ENCODE results near the gene FA2H. TPM values are rescaled to one million over a fixed set of nuclear protein-coding genes. Genes with fewer than 3 reads are reported as not detected.
A peak's percentile ranks its signal among the peaks of the same experiment; 100 is the strongest.

Gene FA2H
- total and polyA plus RNA-seq, 2 of the 13 experiments (the other 11 are each of a cell fraction or from before 2014, with no cell fraction given), result 0.20 TPM; not detected in 1

GRCh38 chr16:74813109-74813641, 38.6 kb upstream of the FA2H start (continued):
- TF ChIP-seq IRX3 (CRISPR knock-in tag; IDR thresholded peaks at IDR 0.05; ENCODE audit: borderline replicate concordance, low read depth) (no peak), SETDB1 (CRISPR knock-in tag; IDR thresholded peaks at IDR 0.05; ENCODE audit: borderline replicate concordance) (no peak), FOXA1 (IDR thresholded peaks at IDR 0.05) (no peak), FOXA1 (CRISPR knock-in tag; IDR thresholded peaks at IDR 0.05) (peak; percentile 64), ZNF746 (CRISPR knock-in tag; IDR thresholded peaks at IDR 0.05) (no peak), ZNF383 (CRISPR knock-in tag; IDR thresholded peaks at IDR 0.05; ENCODE audit: borderline replicate concordance) (no peak), SMARCE1 (IDR thresholded peaks at IDR 0.05; ENCODE audit: borderline replicate concordance) (no peak), MXI1 (IDR thresholded peaks at IDR 0.05; ENCODE audit: borderline replicate concordance, low read depth, low read length) (peak; percentile 71; the same call in 1 of the 3 replicates), ZNF12 (CRISPR knock-in tag; IDR thresholded peaks at IDR 0.05) (peak; percentile 85), GZF1 (CRISPR knock-in tag; IDR thresholded peaks at IDR 0.05) (peak; percentile 39; the same call in 1 of the 2 replicates), NCOA2 (CRISPR knock-in tag; IDR thresholded peaks at IDR 0.05) (peak; percentile 17; the same call in 1 of the 2 replicates), ATF6 (CRISPR knock-in tag; conservative IDR thresholded peaks at IDR 0.05) (peak; percentile 87; the same call in 1 of the 2 replicates), ZNF879 (CRISPR knock-in tag; IDR thresholded peaks at IDR 0.05) (no peak), ZNF10 (CRISPR knock-in tag; IDR thresholded peaks at IDR 0.05; ENCODE audit: borderline replicate concordance, low read depth) (0 out of 2 replicates have a peak, but pooled peaks have one; percentile 73), TAF1 (CRISPR knock-in tag; IDR thresholded peaks at IDR 0.05) (0 out of 2 replicates have a peak, but pooled peaks have one; percentile 22), ZNF354B (CRISPR knock-in tag; IDR thresholded peaks at IDR 0.05) (0 out of 2 replicates have a peak, but pooled peaks have one; percentile 57), MEIS1 (CRISPR knock-in tag; IDR thresholded peaks at IDR 0.05; ENCODE audit: borderline replicate concordance) (0 out of 2 replicates have a peak, but pooled peaks have one; percentile 74), SMAD1 (CRISPR knock-in tag; IDR thresholded peaks at IDR 0.05; ENCODE audit: borderline replicate concordance, low read depth) (peak; percentile 84; the same call in 1 of the 2 replicates), ZNF572 (CRISPR knock-in tag; IDR thresholded peaks at IDR 0.05) (no peak), ZBTB10 (CRISPR knock-in tag; IDR thresholded peaks at IDR 0.05; ENCODE audit: borderline replicate concordance) (no peak), ATAD3A (CRISPR knock-in tag; IDR thresholded peaks at IDR 0.05) (no peak), ZNF552 (CRISPR knock-in tag; IDR thresholded peaks at IDR 0.05; ENCODE audit: borderline replicate concordance) (peak; percentile 73; the same call in 1 of the 2 replicates)
